Neural progenitor cell (in vitro differentiated cells): ENCODE data around the gene PPP2R2B.

Experiments
- CTCF ChIP-seq: fragments of 200-600 bp; sonication (generic); IDR thresholded peaks from 2 replicates; pipeline ENCODE4 v1.5.1; 2017; ENCODE audit warnings: antibody characterized with exemption, mild to moderate bottlenecking
- EZH2 ChIP-seq: fragments of 200-600 bp; sonication (generic); IDR thresholded peaks from 2 replicates; pipeline ENCODE4 v1.6.1; 2017; ENCODE audit warnings: antibody characterized with exemption, mild to moderate bottlenecking, moderate library complexity

GRCh38 chr5:146762830-146763229 lies 115.7 kb downstream of the PPP2R2B start:
- TF ChIP-seq EZH2 (no peak), CTCF (no peak)
